NCI-H2107 (cell line): ENCODE results near the gene SLC9A9.
"Not testable (repeated sequence)": the region's sequence is repeated elsewhere in the genome, so short reads cannot be mapped to it uniquely, and the experiment has no call there.

ENCODE experiments used
- DNase-seq: peaks from one replicate; lab custom pipeline; 2025; lab: John Stamatoyannopoulos, UW

The SLC9A9 gene

DNA sequence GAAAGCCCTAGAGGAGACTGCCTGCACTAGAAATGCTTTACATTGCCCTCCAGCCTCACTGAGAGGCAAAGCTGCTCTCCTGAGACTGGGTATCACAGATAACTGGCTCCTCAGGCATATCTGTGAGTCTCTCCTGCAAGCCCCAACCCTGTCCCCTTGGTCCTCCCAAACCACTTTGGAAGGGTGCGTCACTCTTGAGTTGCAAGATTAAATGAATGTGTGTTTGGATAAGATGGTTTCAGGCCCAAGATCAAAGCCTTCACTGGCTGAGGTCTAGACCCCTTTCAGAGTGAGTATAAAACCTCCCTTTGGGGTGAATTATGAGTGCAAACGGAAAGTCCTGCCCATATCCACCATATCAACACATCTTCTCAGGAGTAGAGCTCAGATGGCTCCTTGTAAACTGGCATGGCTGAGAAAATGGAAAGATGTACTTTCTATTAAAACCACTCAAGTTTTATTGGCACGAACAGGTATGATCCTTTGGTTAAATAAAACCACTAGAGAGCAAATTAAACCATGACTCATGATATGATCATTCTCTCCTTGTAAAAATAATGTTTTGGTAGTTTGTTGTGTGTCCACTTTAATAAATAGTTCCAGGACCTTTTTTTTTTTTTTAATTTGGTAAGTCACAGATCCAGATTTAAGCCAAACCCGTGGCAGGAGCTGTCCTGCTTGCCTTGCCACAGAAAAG is 564.7 kb downstream of the SLC9A9 start:
- DNase-seq, result no peak

- DNase-seq, result no peak
Measured at GRCh38 chr3:143280984-143281383, 567.3 kb downstream of the SLC9A9 start.

- DNase-seq, result not testable (repeated sequence)
Measured at GRCh38 chr3:143279567-143279966, 568.7 kb downstream of the SLC9A9 start.

- no peak for DNase-seq
Measured at GRCh38 chr3:143278721-143279120, 569.5 kb downstream of the SLC9A9 start.

DNA sequence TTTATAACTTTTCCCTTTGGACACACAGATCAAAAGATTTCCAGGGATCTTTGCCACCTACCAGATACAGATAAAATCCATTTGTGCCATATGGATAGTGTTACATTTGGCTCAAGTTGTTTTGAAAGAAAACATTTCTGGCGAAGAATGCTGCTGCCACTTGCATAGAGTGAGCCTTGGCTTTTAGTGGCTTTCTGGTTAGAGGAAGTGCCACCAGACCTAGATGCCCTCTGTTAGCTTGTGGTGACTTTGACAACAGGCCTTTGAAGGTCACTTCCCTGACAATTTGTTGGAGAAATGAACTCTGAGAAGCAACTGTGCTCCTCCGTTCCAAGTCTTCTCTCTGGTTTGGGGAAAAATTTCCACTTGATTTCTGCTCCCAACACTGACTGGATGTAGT is 570.7 kb downstream of the SLC9A9 start:
- DNase-seq, result no peak

DNA sequence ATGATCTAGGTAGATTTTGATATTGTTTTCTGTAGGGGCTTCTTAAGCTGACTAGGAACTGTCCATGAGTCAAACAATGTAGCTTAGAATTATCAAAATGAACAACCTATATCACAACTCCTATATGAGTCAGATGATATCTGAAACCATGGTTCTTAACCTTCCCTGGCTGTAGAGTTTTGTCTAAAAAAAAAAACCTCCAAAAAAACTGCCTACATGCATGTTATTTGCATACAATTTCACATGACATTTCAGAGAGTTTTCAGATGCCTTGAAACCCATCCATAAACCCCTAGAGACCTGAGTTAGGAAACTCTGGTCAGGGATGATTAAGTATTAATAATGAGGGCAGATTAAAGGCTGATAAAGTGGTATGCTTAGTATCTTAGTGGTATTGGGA is 571.7 kb downstream of the SLC9A9 start:
- DNase-seq, result no peak

DNA sequence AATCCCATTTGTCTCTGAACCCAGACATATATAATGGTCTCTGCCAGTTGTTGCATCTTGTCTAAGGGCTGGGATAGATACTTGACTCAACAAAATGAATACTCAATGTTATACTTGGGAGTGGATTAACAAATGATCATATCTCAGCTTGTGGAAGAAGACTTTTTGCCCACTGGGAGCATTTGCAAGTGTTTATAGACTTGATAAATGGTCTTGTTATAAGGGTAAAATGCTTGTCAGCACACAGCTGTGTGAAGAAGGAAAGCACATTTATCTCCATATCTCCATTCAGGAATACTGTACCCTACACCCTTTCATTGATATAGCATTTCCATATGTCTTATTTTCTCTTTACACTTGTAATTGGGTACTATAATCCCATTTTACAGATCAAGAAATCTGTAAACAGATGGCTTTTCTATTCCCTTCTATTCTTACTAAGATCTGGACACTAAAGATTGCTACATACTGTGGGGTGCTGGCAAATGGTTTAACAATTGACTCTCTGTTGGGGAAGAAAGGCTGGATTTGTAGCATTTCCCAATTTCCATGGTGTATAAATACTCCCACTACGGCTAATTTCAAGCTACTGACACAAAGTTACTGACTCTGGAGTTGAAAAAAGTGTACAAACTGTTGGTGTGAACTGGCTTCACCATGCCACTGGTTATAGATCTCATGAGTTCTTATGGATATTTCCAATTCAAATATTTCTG is 574.1 kb downstream of the SLC9A9 start:
- no peak for DNase-seq

DNA sequence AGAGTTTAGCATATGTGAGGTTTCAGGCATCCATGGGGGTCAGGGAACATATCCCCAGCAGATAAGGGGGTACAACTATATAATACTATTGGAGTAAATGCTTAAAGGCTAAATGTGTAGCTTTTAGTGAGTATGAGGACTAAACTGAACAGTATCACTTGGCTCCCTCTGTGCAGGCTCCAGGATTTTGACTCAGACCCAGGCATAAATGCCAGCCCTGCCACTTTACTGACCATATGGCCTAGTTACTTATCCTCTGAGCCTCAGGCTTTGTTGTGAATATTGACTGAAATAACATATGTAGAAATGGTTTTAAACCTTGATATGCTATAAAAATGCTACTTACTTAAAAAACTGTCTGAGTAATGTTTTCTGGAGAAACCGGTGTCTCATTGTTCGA is 577.1 kb downstream of the SLC9A9 start:
- no peak for DNase-seq

GRCh38 chr3:143269741-143270140 is 578.5 kb downstream of the SLC9A9 start:
- DNase-seq, result no peak

- no peak for DNase-seq
Measured at GRCh38 chr3:143267989-143268388, 580.3 kb downstream of the SLC9A9 start.

GRCh38 chr3:143266927-143267326 is 581.3 kb downstream of the SLC9A9 start:
- no peak for DNase-seq

DNA sequence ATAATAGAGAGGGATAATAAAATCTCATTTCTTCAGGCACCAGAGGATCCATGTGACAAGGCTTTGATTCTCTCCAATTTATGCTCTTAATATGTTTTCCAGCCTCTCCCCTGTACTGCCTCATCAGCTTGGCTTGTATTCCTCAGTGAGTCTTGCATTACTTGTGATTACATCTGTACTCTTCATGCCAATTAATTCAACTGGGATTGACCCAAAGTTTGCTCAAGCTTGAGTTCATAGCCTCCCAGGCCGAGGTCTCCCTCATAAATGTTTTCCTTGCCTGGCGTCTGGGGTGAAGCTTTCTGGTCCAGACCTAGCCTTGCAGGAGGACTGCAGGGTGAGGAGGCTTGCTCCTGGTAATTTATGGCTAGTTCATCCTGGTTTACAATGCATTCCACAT is 581.8 kb downstream of the SLC9A9 start:
- DNase-seq, result no peak

- no peak for DNase-seq
Measured at GRCh38 chr3:143265501-143266070, 582.7 kb downstream of the SLC9A9 start.

DNA sequence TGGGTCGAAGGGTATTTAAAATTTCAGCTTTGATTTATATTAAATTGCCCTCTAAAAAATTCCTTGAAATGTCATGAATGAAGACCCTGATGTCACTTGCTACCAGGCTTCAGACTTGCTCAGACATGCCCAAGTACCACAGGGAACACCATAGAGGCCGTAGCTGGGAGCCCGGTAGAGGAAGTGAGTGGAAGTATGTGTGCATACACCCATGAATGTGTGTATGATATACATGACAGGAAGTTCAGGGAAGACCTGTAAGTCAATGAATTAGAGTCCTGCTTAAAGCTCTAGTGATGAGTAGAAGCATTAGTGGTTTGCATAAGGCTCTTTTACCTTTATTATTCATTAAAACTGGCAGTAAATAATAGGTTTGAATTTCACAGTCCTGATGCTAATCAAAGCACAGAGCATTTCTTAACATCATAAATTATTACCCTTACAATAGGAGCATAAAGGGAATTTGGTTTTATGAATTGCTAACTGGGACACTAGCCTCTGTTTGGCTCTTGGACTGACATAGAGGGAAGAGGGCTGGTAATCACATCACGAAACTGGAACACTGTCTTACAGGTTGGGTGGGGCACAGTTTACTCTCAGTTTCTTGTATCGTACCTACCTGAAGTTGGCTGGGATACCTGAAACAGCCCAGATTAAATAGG is 584.3 kb downstream of the SLC9A9 start:
- DNase-seq, result no peak

GRCh38 chr3:143261848-143262247 is 586.4 kb downstream of the SLC9A9 start:
- DNase-seq, result no peak

GRCh38 chr3:143258692-143259091 is 589.6 kb downstream of the SLC9A9 start:
- DNase-seq, result no peak

GRCh38 chr3:143256416-143256815 is 591.9 kb downstream of the SLC9A9 start:
- DNase-seq, result no peak

DNA sequence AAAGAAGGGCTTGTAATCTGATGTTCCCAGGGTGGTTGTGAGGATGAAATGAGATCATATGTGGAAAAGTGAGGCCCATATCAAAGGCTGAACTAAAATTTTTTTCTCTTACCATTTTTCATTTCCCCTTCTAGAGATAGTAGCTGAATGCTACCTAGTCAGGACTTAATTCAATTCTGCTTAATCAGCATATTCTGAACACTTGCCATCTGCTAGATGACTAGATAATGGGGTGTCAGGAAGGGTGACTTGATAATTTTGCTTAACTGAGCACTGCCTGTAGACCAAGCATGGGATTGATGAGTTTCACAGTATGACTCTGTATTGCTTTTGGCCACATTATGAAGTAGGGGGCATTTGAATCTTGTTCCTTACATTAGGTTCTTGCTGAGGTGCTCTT is 592.5 kb downstream of the SLC9A9 start:
- DNase-seq, result no peak

DNA sequence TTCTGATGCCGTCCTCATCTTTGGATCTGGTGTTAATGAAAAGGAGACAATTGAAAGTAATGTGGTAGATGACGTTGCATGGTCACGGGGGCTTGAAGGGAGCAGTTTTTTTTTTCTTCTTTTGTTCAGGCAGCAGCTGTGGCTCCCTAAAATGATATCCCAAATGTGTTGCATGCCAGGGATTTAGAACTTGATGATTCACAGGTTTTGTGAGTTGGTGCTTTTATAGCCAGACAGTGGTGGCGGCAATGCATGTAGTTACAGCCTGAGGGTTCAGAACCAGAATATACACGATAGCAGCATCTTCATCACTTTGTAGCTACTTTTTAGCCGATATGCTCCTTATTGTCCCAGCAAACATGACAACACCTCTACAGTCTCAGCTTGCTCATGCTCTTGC is 595.3 kb downstream of the SLC9A9 start:
- DNase-seq, result no peak

DNA sequence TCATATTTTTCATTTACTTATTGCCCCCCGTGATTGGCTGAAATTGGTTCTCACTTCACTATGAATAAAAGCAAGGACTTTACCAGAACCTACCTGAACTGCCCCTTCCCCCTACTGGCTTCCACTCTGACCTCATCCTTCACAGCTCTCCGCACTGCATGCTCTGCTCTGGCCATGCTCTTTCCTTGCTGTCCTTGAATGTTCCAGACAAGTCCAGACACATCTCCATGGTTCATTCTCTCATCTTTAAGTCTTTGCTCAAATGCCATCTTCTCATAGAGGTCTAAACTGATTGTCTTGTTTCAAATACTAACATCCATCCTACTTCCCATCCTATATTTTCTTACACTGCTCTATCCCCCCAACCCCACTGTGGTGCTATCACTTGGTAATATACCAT is 599.3 kb downstream of the SLC9A9 start:
- no peak for DNase-seq

- no peak for DNase-seq
Measured at GRCh38 chr3:143247073-143247472, 601.2 kb downstream of the SLC9A9 start.

DNA sequence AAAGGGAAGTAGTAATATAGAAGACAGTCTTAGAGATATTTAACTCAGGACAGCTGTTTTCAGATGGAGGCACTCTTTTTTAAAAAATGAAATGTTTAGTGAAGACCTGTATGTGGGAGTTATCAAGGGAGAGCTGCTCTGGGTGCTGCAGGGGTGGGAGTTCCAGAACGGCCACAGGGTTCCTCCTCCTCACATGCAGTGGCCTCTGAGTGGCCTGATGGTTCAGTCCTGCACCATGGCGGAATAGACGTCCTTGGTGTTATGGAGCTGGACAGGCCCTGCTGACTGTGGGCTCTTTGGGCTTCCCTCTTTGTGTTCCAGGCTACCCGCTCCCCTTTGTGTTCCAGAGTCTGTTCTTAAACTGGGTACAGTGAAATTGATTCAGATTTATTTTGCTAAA is 602.6 kb downstream of the SLC9A9 start:
- DNase-seq, result no peak

DNA sequence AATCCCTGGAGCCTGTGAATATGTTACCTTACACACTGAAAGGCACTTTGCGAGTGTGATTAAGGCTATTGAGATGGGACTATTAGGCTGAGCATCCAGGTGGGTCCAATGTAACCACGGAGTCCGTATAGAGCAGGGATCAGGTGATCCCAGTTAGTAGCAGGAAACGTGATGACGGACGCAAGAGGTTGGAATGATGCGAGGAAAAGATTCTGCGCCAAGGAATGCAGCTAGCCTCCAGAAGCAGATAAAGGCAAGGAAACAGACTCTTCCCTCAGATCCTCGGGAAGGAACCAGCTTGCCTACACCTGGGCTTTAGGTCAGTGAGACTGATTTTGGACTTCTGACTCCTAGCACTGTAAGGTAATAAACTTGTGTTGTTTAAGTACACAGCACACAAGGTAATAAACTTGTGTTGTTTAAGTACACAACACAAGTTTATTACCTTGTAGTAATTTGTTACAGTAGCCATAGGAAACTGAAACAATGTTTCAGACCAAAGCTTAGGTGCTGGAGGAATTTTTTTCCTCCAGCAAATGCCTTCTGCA is 603.7 kb downstream of the SLC9A9 start:
- no peak for DNase-seq
